ENCODE results near the gene CCR6.

DNA sequence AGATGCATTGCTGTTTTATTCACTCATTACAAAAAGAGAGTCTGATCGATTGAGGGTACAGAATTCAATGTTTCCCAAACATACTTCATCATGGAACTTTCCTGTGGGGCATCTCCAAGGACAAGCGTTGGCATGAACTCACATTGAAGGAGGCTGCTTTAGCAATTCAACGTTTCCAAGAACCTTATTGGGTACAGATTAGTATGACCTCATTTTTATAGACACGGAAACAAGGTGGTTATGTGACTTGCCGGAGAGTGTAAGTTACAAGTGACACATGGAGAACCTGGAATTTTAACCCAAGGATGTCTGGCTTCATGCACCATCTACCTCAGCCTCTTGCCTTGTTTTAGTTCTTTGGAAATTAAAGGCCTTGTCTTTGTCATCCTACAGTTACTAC is 26.1 kb downstream of the CCR6 start:
- TF ChIP-seq, protein P1, sequence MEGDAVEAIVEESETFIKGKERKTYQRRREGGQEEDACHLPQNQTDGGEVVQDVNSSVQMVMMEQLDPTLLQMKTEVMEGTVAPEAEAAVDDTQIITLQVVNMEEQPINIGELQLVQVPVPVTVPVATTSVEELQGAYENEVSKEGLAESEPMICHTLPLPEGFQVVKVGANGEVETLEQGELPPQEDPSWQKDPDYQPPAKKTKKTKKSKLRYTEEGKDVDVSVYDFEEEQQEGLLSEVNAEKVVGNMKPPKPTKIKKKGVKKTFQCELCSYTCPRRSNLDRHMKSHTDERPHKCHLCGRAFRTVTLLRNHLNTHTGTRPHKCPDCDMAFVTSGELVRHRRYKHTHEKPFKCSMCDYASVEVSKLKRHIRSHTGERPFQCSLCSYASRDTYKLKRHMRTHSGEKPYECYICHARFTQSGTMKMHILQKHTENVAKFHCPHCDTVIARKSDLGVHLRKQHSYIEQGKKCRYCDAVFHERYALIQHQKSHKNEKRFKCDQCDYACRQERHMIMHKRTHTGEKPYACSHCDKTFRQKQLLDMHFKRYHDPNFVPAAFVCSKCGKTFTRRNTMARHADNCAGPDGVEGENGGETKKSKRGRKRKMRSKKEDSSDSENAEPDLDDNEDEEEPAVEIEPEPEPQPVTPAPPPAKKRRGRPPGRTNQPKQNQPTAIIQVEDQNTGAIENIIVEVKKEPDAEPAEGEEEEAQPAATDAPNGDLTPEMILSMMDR (IDR thresholded peaks at IDR 0.05), result no peak
- TF ChIP-seq POLR2AphosphoS5 (IDR thresholded peaks at IDR 0.05; ENCODE audit: low read depth, low read length) (no peak), TCF7L2 (IDR thresholded peaks at IDR 0.05; ENCODE audit: low read depth, low read length) (no peak)
- TF ChIP-seq, protein P2, sequence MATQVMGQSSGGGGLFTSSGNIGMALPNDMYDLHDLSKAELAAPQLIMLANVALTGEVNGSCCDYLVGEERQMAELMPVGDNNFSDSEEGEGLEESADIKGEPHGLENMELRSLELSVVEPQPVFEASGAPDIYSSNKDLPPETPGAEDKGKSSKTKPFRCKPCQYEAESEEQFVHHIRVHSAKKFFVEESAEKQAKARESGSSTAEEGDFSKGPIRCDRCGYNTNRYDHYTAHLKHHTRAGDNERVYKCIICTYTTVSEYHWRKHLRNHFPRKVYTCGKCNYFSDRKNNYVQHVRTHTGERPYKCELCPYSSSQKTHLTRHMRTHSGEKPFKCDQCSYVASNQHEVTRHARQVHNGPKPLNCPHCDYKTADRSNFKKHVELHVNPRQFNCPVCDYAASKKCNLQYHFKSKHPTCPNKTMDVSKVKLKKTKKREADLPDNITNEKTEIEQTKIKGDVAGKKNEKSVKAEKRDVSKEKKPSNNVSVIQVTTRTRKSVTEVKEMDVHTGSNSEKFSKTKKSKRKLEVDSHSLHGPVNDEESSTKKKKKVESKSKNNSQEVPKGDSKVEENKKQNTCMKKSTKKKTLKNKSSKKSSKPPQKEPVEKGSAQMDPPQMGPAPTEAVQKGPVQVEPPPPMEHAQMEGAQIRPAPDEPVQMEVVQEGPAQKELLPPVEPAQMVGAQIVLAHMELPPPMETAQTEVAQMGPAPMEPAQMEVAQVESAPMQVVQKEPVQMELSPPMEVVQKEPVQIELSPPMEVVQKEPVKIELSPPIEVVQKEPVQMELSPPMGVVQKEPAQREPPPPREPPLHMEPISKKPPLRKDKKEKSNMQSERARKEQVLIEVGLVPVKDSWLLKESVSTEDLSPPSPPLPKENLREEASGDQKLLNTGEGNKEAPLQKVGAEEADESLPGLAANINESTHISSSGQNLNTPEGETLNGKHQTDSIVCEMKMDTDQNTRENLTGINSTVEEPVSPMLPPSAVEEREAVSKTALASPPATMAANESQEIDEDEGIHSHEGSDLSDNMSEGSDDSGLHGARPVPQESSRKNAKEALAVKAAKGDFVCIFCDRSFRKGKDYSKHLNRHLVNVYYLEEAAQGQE (IDR thresholded peaks at IDR 0.05; ENCODE audit: insufficient read depth in 1 of 2, low read depth in 2 of 2, low read length in 1 of 2), result no peak
